Parietal lobe (tissue), 1 donor: ENCODE measurements around the gene KRT6B. TPM values are rescaled to one million over a fixed set of nuclear protein-coding genes. Genes with fewer than 3 reads are reported as not detected.

Source experiments
- total RNA-seq: library from RNA; depleted of rRNA; stranded (reverse); fragments of >200 nt; gene quantifications from one replicate; pipeline ENCODE4 v1.2.3, GENCODE V29; 2014

The KRT6B gene
- not detected for total RNA-seq

DNA sequence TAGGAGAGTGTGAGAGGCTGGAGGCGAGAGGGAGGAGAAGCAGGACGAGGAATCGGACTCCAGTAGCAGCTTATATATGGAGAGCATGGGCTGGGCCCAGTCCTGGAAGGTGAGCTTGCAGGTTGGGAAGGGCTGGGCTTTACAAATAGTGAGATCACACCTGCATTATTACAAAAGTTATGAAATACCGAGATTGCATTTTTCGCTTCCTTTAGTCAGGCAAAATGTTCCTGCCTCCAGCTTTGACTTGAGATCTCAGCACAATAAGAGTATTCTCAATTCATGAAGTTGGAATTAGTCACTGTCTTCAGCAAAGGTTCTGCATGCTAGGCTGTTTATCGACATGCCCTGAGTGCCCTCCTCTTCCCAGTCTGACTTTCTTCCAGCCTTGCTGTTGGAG is at the start of gene KRT6B:
Gene KRT6B (minus strand): TSS at position 46 of the 400 bp plus-strand sequence. CDS start 68 bp downstream, outside the sequence.

DNA sequence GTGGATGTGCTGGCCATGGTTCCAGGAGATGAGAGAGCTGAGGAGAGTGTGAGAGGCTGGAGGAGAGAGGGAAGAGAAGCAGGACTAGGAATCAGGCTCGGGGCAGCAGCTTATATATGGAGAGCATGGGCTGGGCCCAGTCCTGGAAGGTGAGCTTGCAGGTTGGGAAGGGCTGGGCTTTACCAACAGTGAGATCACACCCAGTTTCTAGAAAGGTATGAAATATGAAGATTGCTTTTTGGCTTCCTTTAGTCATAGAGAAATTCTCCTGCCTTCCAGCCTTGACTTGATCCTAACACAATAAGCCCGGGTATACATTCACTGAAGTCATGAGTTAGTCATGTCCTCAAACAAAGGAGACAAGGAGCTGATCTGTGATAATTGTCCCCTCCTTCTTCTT is 41.2 kb upstream of the KRT6B start, which contains the start of gene KRT6A:
Gene KRT6A (minus strand): TSS at position 86 of the 400 bp plus-strand sequence. CDS start 69 bp downstream, at position 17.

DNA sequence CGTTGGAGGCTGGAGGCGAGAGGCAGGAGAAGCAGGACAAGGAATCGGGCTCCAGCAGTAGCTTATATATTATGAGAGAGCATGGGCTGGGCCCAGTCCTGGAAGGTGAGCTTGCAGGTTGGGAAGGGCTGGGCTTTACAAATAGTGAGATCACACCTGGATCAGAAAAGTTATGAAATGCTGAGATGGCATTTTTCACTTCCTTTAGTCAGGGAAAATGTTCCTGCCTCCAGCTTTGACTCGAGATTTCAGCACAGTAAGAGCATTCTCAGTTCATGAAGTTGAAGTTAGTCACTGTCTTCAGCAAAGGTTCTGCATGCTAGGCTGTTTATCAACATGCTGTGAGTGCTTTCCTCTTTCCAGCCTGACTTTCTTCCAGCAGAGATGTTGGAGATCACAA is 21.8 kb upstream of the KRT6B start, which contains the start of gene KRT6C:
Gene KRT6C (minus strand): TSS at position 38 of the 400 bp plus-strand sequence. CDS start 68 bp downstream, outside the sequence.

DNA sequence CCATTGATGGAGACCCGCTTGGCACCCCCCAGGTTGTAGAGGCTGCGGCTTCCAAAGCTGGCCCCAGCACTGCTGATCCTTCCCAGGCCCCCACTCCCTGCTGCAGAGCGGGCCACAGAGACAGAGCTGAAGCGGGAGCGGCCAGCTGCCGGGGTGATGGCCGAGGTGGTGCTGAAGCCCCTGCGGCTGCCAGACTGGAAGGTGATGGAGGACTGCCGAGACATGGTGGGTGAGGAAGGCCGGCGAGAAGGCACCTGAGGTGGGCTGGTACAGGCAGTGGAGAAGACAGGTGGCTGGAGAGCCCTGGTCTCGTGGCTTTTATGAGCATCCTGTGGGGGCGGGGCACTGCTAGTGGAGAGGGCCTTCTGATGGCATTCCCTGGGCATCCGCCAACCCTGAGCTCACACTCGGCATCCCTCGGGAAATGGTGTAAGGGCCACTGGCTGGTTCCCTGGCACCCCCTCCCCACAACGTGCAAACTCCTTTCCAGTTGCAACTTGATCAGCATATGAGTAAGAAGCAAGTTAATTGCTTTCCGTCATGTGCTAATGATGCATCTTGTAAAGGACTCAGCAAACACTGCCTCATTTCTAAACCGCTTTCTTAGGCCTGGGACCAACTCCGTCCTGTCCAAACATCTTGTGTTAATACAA is 17.7 kb downstream of the KRT6B start, which contains the start of gene KRT75:
Gene KRT75 (minus strand): TSS at position 291 of the 653 bp plus-strand sequence. CDS start 67 bp downstream, at position 224.

DNA sequence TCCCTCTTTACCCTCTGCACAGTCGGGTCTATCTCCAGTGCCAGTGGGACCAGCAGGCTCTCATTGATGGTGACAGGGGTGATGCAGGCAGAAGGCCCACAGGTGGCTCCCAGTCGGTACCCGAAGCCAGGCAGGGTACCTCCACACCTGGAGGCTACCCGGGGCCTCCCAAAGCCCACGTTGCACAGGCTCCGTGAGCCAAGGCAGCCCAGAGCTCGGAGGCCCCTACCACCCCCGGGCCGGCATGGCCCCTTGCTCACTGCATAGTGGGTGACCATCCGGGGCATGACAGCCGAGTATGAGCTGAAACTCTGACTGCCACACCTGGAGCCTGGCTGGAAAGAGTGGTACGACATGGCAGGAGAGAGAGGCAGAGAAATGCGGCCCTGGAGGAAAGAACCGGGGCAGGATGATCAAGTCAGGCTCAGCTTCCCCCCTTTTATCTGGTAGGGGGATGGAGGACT is 46.0 kb downstream of the KRT6B start, which contains the start of gene KRT82:
Gene KRT82 (minus strand): TSS at position 414 of the 464 bp plus-strand sequence. CDS start 58 bp downstream, at position 356.

Other genes with a start within 250 kb of the KRT6B start
- not detected for gene KRT7, start 218.9 kb downstream of the KRT6B start, total RNA-seq
- not detected for gene KRT86, start 177.5 kb downstream of the KRT6B start, total RNA-seq
- not detected for gene KRT81, start 160.6 kb downstream of the KRT6B start, total RNA-seq
- gene KRT83, start 130.7 kb downstream of the KRT6B start, total RNA-seq: not detected
- not detected for gene KRT85, start 84.7 kb downstream of the KRT6B start, total RNA-seq
- gene KRT84, start 66.5 kb downstream of the KRT6B start, total RNA-seq: not detected
- not detected for gene KRT82, start 45.8 kb downstream of the KRT6B start, total RNA-seq
- gene KRT75, start 17.8 kb downstream of the KRT6B start, total RNA-seq: not detected
- gene KRT6C, start 21.7 kb upstream of the KRT6B start, total RNA-seq: not detected
- not detected for gene KRT6A, start 41.1 kb upstream of the KRT6B start, total RNA-seq
- not detected for gene KRT5, start 68.2 kb upstream of the KRT6B start, total RNA-seq
- not detected for gene KRT71, start 101.0 kb upstream of the KRT6B start, total RNA-seq
- not detected for gene KRT74, start 121.7 kb upstream of the KRT6B start, total RNA-seq
- gene KRT72, start 149.3 kb upstream of the KRT6B start, total RNA-seq: not detected
- not detected for gene KRT73, start 166.4 kb upstream of the KRT6B start, total RNA-seq
- not detected for gene KRT2, start 200.1 kb upstream of the KRT6B start, total RNA-seq
- gene KRT1, start 228.3 kb upstream of the KRT6B start, total RNA-seq: 0.31 TPM